ENCODE results near the gene LY86.

DNA sequence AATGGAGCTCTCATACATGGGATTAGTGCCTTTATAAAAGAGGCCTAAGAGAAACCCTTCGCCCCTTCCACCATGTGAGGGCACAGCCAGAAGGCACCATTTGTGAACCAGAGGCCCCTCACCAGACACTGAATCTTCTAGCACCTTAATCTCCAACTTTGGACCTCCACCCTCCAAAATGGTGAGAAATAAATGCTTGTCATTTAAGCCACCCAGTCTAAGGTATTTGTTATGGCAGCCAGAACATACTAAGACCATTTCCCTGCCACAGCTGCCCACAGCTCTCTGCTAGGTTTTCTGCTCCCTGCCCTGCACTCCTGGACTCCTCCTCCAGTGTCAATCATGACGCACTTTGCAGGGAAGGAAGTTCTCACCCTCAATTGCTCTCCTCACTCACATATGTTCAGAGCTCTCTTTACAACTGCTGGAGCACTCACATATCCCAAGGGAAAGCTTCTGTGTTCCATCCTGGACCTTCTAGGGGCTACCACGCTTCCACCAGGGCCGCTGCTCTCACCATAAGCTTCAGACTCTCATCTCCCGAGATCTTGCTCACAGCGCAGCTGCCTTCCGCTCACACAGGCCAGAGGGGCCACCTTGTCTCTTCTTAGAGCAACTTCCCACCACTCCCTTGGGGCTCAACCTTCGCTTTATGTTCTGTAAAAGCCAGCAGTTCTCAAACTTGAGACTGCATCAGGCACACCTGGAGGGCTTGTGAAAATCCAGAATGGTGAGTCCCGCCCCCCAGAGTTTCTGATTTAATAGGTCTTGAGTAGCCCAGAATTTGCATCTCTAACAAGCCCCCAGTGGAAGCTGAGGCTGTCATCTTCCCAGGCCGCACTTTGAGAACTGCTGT, 1.6 kb upstream of the LY86 start:
- peak; percentile 88 for TF ChIP-seq POLR2A (IDR thresholded peaks at IDR 0.05; ENCODE audit: low read depth, low read length)
- TF ChIP-seq EP300 (IDR thresholded peaks at IDR 0.05; ENCODE audit: borderline replicate concordance in 1 of 2, control insufficient read depth in 1 of 2, low read depth in 2 of 2, low read length in 2 of 2), result no peak
- peak; percentile 76 for TF ChIP-seq TAF1 (IDR thresholded peaks at IDR 0.05; ENCODE audit: borderline replicate concordance, low read depth, low read length)
- TF ChIP-seq EZH2 (IDR thresholded peaks at IDR 0.05; ENCODE audit: borderline replicate concordance, control insufficient read depth, low read depth, low read length), result no peak

Measured in GM12878 (cell line).